NOMO-1 treated with DMSO at 0.1 percent for 48 hours (cell line): ENCODE measurements around the gene EHD1.

Experiments used
- DNase-seq: peaks from one replicate; lab custom pipeline; 2025; ENCODE audit not compliant: unreplicated experiment; lab: John Stamatoyannopoulos, UW

The EHD1 gene

GRCh38 chr11:64845129-64845775 is 33.2 kb downstream of the EHD1 start:
- DNase-seq: no peak

GRCh38 chr11:64844330-64845128 is 33.9 kb downstream of the EHD1 start, which contains the start of gene CDC42BPG:
Gene CDC42BPG, minus strand, starts transcription at chr11:64844653. Its CDS starts 84 bp downstream, at chr11:64844569.
- peak; percentile 62 for DNase-seq

- no peak for DNase-seq
Observed at GRCh38 chr11:64843686-64844329, 34.6 kb downstream of the EHD1 start.

GRCh38 chr11:64842851-64843685 is 35.4 kb downstream of the EHD1 start:
- DNase-seq: no peak

GRCh38 chr11:64842366-64842759 is 36.1 kb downstream of the EHD1 start:
- DNase-seq: no peak

- no peak for DNase-seq
Observed at GRCh38 chr11:64841592-64842365, 36.6 kb downstream of the EHD1 start.

- no peak for DNase-seq
Observed at GRCh38 chr11:64839887-64840782, 38.3 kb downstream of the EHD1 start.

GRCh38 chr11:64839335-64839734 is 39.1 kb downstream of the EHD1 start:
- no peak for DNase-seq

- DNase-seq: no peak
Observed at GRCh38 chr11:64838600-64839334, 39.7 kb downstream of the EHD1 start.

GRCh38 chr11:64837887-64838351 is 40.5 kb downstream of the EHD1 start:
- DNase-seq: no peak

GRCh38 chr11:64836448-64837072 is 41.9 kb downstream of the EHD1 start:
- DNase-seq: no peak

- no peak for DNase-seq
Observed at GRCh38 chr11:64835616-64836447, 42.6 kb downstream of the EHD1 start.

GRCh38 chr11:64834723-64835615 is 43.5 kb downstream of the EHD1 start:
- DNase-seq: no peak

- DNase-seq: no peak
Observed at GRCh38 chr11:64834031-64834722, 44.2 kb downstream of the EHD1 start.

- DNase-seq: no peak
Observed at GRCh38 chr11:64833509-64833908, 44.9 kb downstream of the EHD1 start.

GRCh38 chr11:64833198-64833502 is 45.3 kb downstream of the EHD1 start:
- no peak for DNase-seq
